Osteoblast (primary cell): Measurements from ENCODE around the gene INPP5A. TPM values are rescaled to one million over a fixed set of nuclear protein-coding genes. Genes with fewer than 3 reads are reported as not detected.

Experiments used
- DNase-seq: peaks from one replicate; pipeline ENCODE4 v3.0.0; 2011; ENCODE audit warnings: low spot score, mixed read lengths; ENCODE audit not compliant: insufficient read length; ENCODE audit errors: missing footprints
- H2AFZ ChIP-seq: 2 replicates; pipeline ENCODE4 v1.6.0; 2011; ENCODE audit warnings: mild to moderate bottlenecking, low read length
- H3K27ac ChIP-seq: 2 replicates; pipeline ENCODE4 v1.5.1; 2011; ENCODE audit warnings: mild to moderate bottlenecking, low read depth, low read length, moderate library complexity
- H3K27me3 ChIP-seq: 2 replicates; pipeline ENCODE4 v1.6.0; 2012; ENCODE audit warnings: mild to moderate bottlenecking, control low read depth, inconsistent platforms, low read length, moderate library complexity; ENCODE audit not compliant: insufficient read depth
- H3K36me3 ChIP-seq: 2 replicates; pipeline ENCODE4 v1.5.1; 2011; ENCODE audit warnings: mild to moderate bottlenecking, low read length, control low read depth, moderate library complexity; ENCODE audit not compliant: insufficient read depth
- H3K4me1 ChIP-seq: 2 replicates; pipeline ENCODE4 v1.5.1; 2011; ENCODE audit warnings: mild to moderate bottlenecking, low read length, control low read depth, moderate library complexity; ENCODE audit not compliant: insufficient read depth
- H3K4me2 ChIP-seq: 2 replicates; pipeline ENCODE4 v1.6.0; 2011; ENCODE audit warnings: mild to moderate bottlenecking, low read length; ENCODE audit not compliant: insufficient read depth
- H3K4me3 ChIP-seq: fragments of 200-600 bp; sonication (generic); 3 replicates; pipeline ENCODE4 v1.5.1; 2012; ENCODE audit warnings: mild to moderate bottlenecking, low read length, inconsistent platforms; ENCODE audit not compliant: insufficient read depth
- H3K79me2 ChIP-seq: 2 replicates; pipeline ENCODE4 v1.6.0; 2012; ENCODE audit warnings: mild to moderate bottlenecking, low read length, control low read depth, inconsistent platforms; ENCODE audit not compliant: insufficient read depth
- H3K9me3 ChIP-seq: 2 replicates; pipeline ENCODE4 v1.5.1; 2011; ENCODE audit warnings: low read depth, low read length, control low read depth
- H4K20me1 ChIP-seq: 2 replicates; pipeline ENCODE4 v1.6.0; 2012; ENCODE audit warnings: mild to moderate bottlenecking, low read length, control low read depth; ENCODE audit not compliant: insufficient read depth
- total RNA-seq: library from RNA; depleted of rRNA; stranded (reverse); fragments of >200 nt; gene quantifications from 2 replicates; pipeline ENCODE4 v1.2.3, GENCODE V29; 2012
- TF ChIP-seq, protein P1 (sequence below): IDR thresholded peaks from 2 replicates; pipeline ENCODE4 v1.5.1; 2011; ENCODE audit warnings: mild to moderate bottlenecking, low read depth, low read length, moderate library complexity; ENCODE audit errors: extremely low read depth

INPP5A gene
- total RNA-seq, 1 donor: 22.8 TPM

DNA sequence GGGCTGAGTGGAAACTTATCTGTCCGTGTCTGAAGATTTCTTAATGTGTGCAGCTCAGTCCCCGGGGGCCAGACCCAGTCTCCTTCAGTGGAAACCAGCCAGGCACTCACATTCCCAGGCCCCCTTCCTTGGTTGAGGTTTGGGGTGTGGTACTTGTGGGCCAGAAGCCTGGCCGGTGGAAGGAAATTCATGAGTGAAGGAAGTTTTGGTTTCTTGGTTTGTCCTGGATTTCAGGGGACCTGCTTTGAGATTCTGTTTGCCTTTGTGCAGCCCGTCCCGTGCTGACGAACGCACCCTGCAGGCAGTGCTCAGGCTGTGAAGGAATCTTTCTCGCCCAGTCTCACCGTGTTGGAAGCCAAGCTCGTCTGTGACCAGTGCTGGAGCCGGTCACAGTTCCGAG lies 2.9 kb downstream of the INPP5A start:
- Histone ChIP-seq H3K9me3 (no peaks in the 10 kb centered on the region), H3K4me3 (peak overlapping the region; percentile 40), H3K27ac (peak overlapping the region; percentile 36), H4K20me1 (peaks cover 54% of the 10 kb centered on the region), H3K27me3 (no peaks in the 10 kb centered on the region), H3K4me2 (peak overlapping the region; percentile 96), H3K79me2 (peaks cover 65% of the 10 kb centered on the region), H3K36me3 (peaks cover 3% of the 10 kb centered on the region), H2AFZ (no peak overlapping the region), H3K4me1 (peaks cover 39% of the 10 kb centered on the region)
- DNase-seq: peak; percentile 85
- TF ChIP-seq, protein P1, sequence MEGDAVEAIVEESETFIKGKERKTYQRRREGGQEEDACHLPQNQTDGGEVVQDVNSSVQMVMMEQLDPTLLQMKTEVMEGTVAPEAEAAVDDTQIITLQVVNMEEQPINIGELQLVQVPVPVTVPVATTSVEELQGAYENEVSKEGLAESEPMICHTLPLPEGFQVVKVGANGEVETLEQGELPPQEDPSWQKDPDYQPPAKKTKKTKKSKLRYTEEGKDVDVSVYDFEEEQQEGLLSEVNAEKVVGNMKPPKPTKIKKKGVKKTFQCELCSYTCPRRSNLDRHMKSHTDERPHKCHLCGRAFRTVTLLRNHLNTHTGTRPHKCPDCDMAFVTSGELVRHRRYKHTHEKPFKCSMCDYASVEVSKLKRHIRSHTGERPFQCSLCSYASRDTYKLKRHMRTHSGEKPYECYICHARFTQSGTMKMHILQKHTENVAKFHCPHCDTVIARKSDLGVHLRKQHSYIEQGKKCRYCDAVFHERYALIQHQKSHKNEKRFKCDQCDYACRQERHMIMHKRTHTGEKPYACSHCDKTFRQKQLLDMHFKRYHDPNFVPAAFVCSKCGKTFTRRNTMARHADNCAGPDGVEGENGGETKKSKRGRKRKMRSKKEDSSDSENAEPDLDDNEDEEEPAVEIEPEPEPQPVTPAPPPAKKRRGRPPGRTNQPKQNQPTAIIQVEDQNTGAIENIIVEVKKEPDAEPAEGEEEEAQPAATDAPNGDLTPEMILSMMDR: peak; percentile 17

DNA sequence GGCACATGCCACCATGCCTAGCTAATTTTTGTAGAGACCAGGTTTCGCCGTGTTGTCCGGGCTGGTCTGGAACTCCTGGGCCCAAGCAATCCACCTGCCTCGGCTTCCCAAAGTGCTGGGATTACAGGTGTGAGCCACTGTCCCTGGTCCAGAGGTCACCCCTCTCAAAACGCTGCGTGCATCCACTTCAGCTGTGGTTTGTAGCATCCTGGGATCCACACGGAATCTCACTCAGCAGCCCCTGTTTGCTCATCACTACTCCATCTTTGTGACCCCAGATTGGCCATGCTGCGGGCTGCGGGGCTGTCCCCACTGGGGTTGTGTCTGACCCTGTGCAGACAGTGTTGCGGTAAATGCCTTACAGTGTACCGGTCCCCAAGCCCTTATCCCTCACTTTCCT lies 3.5 kb downstream of the INPP5A start:
- H3K4me3 ChIP-seq: no peak overlapping the region
- H3K27ac ChIP-seq: no peak overlapping the region
- DNase-seq: no peak
- H2AFZ ChIP-seq: no peak overlapping the region
- H3K36me3 ChIP-seq: peaks cover 3% of the 10 kb centered on the region
- H3K9me3 ChIP-seq: no peaks in the 10 kb centered on the region
- H3K79me2 ChIP-seq: peaks cover 71% of the 10 kb centered on the region
- no peak overlapping the region for H3K4me2 ChIP-seq
- H3K4me1 ChIP-seq: peaks cover 38% of the 10 kb centered on the region
- H3K27me3 ChIP-seq: no peaks in the 10 kb centered on the region
- H4K20me1 ChIP-seq: peaks cover 61% of the 10 kb centered on the region
- TF ChIP-seq, protein P1: no peak

DNA sequence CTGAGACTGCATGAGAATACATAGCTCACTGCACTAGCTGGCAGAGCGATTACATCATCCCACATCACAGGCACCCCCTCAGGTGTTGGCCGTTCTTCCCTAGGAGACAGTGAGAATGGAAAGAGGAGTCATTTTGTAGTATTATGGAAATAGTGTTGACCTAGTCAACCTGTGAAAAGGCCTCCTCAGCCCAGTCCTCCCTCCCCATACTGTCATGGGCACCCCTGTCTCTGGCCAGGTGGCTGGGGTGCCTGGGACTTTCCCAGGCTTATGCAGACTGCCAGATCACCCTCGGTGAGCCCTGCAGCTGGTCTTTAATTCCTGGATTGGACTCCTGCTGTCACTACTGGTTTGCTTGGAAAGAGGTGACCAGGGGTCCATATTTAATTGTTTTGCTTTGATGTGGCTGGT lies 4.0 kb downstream of the INPP5A start:
- H3K4me1 ChIP-seq: peaks cover 33% of the 10 kb centered on the region
- H3K27ac ChIP-seq: no peak overlapping the region
- peaks cover 74% of the 10 kb centered on the region for H3K79me2 ChIP-seq
- H3K4me3 ChIP-seq: no peak overlapping the region
- peaks cover 3% of the 10 kb centered on the region for H3K36me3 ChIP-seq
- H4K20me1 ChIP-seq: peaks cover 64% of the 10 kb centered on the region
- no peak overlapping the region for H2AFZ ChIP-seq
- no peaks in the 10 kb centered on the region for H3K9me3 ChIP-seq
- peak; percentile 88 for DNase-seq
- no peaks in the 10 kb centered on the region for H3K27me3 ChIP-seq
- H3K4me2 ChIP-seq: no peak overlapping the region
- TF ChIP-seq, protein P1: no peak

DNA sequence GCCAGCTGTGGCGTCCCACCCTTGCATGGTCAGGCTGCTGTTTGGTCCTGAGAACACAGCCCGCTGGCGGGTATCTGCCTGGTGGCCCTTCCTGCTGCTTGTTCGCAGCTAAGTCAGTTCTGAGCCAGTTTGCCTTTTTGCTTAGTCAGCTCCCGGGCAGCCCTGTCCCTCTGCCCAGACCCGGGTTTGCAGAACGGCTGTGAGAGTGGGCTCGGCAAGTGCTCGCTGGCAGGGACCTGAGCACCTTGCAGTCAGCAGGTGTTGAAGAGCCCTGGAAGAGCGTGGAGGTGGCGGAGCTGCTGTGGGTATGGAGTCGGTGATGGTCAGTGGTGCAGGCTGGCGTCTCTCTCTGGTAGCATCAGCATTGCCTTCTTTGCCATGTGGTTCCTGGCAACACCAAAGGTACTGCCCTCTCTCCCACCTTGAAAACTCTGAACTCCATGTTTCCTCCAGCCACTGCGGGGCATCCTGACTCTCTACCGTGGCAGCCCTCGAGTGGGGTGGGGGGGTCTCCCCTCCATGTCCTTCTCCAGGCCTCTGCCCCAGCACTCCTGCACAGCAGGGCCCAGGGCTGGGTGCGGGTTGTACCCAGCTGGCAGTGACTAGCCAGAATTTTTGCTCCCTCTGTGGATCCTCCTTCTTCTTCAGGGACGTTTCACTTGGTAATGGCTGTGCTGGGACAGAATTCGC lies 4.6 kb downstream of the INPP5A start:
- Histone ChIP-seq H3K79me2 (peaks cover 80% of the 10 kb centered on the region), H3K4me1 (peaks cover 31% of the 10 kb centered on the region), H3K9me3 (no peaks in the 10 kb centered on the region), H3K4me3 (no peak overlapping the region), H3K4me2 (no peak overlapping the region), H3K36me3 (peaks cover 3% of the 10 kb centered on the region), H4K20me1 (peaks cover 70% of the 10 kb centered on the region), H3K27ac (no peak overlapping the region), H3K27me3 (no peaks in the 10 kb centered on the region), H2AFZ (no peak overlapping the region)
- TF ChIP-seq, protein P1: no peak
- DNase-seq: peak; percentile 69
